ENCODE data around the gene SPINK4. TPM values are rescaled to one million over a fixed set of nuclear protein-coding genes. Genes with fewer than 3 reads are reported as not detected.
A peak's percentile ranks its signal among the peaks of the same experiment; 100 is the strongest.

The SPINK4 gene
- total RNA-seq, 1 donor from 2014 or later: not detected

- ATAC-seq (peak; percentile 33), DNase-seq (no peak)
- Histone ChIP-seq H3K4me3 (no peak overlapping the region), H3K27me3 (no peaks in the 10 kb centered on the region), H3K36me3 (peaks cover 23% of the 10 kb centered on the region), H3K27ac (peak overlapping the region; percentile 45), H3K9me3 (no peaks in the 10 kb centered on the region), H3K4me1 (peaks cover 27% of the 10 kb centered on the region)
- TF ChIP-seq CTCF (IDR thresholded peaks at IDR 0.05): peak; percentile 67
- intact Hi-C loops (cut with DNase I): no loop called here
Measured at GRCh38 chr9:33287087-33287490, 47.1 kb downstream of the SPINK4 start.

- ATAC-seq: no peak
- no peak overlapping the region for H3K4me3 ChIP-seq
- no peaks in the 10 kb centered on the region for H3K9me3 ChIP-seq
- no peak for TF ChIP-seq CTCF (IDR thresholded peaks at IDR 0.05)
- intact Hi-C loops (cut with DNase I): no loop called here
- H3K27me3 ChIP-seq: no peaks in the 10 kb centered on the region
- H3K4me1 ChIP-seq: peaks cover 37% of the 10 kb centered on the region
- DNase-seq: no peak
- H3K27ac ChIP-seq: no peak overlapping the region
- H3K36me3 ChIP-seq: peaks cover 14% of the 10 kb centered on the region
Measured at GRCh38 chr9:33288235-33288634, 48.3 kb downstream of the SPINK4 start.

GRCh38 chr9:33288828-33289483 is 49.0 kb downstream of the SPINK4 start:
- Histone ChIP-seq H3K27me3 (no peaks in the 10 kb centered on the region), H3K27ac (peak overlapping the region; percentile 99), H3K9me3 (no peaks in the 10 kb centered on the region), H3K36me3 (peaks cover 13% of the 10 kb centered on the region), H3K4me3 (no peak overlapping the region), H3K4me1 (peaks cover 44% of the 10 kb centered on the region)
- no peak for TF ChIP-seq CTCF (IDR thresholded peaks at IDR 0.05)
- no peak for ATAC-seq
- intact Hi-C loops (cut with DNase I): no loop called here
- no peak for DNase-seq

- peak overlapping the region; percentile 78 for H3K4me3 ChIP-seq
- peak overlapping the region; percentile 99 for H3K27ac ChIP-seq
- H3K27me3 ChIP-seq: no peaks in the 10 kb centered on the region
- DNase-seq: peak; percentile 66
- no peaks in the 10 kb centered on the region for H3K9me3 ChIP-seq
- H3K4me1 ChIP-seq: peaks cover 45% of the 10 kb centered on the region
- intact Hi-C loops (cut with DNase I): no loop called here
- ATAC-seq: peak; percentile 3
- peaks cover 19% of the 10 kb centered on the region for H3K36me3 ChIP-seq
- TF ChIP-seq CTCF (IDR thresholded peaks at IDR 0.05): no peak
Measured at GRCh38 chr9:33289496-33289895, 49.5 kb downstream of the SPINK4 start.

GRCh38 chr9:33289936-33290246 is 49.9 kb downstream of the SPINK4 start:
- Histone ChIP-seq H3K27ac (peak overlapping the region; percentile 99), H3K4me1 (peaks cover 45% of the 10 kb centered on the region), H3K9me3 (no peaks in the 10 kb centered on the region), H3K36me3 (peaks cover 23% of the 10 kb centered on the region), H3K4me3 (peak overlapping the region; percentile 78), H3K27me3 (no peaks in the 10 kb centered on the region)
- no peak for ATAC-seq
- intact Hi-C loops (cut with DNase I): no loop called here
- no peak for TF ChIP-seq CTCF (IDR thresholded peaks at IDR 0.05)
- no peak for DNase-seq
